ENCODE measurements around the gene NUP93. TPM values are rescaled to one million over a fixed set of nuclear protein-coding genes. Genes with fewer than 3 reads are reported as not detected.

Gene NUP93
- total RNA-seq (ENCODE audit: unreplicated experiment): 92.9 TPM
- long read RNA-seq, transcript NUP93-201 (22 exons, 2,741 nt): major isoform, 44 of 55 reads
- long read RNA-seq, partial matches to known transcripts: 6 of 55 reads
- long read RNA-seq, other reads (novel, unspliced or antisense): 5 of 55 reads

GRCh38 chr16:56729735-56730662 is at the start of gene NUP93:
NUP93 (plus strand) TSS chr16:56730129; CDS start chr16:56748248, 18,119 bp downstream.
- Mint-ChIP-seq H3K4me3 (ENCODE audit: unreplicated experiment) (peak within 1 kb of the TSS; percentile 95), H3K9me3 (ENCODE audit: unreplicated experiment) (no peaks in the 10 kb centered on the region), H3K4me1 (ENCODE audit: unreplicated experiment) (peaks cover 13% of the 10 kb centered on the region), H3K36me3 (ENCODE audit: low read depth, unreplicated experiment) (no peaks in the 10 kb centered on the region), H3K27me3 (ENCODE audit: unreplicated experiment) (no peaks in the 10 kb centered on the region), H3K27ac (ENCODE audit: unreplicated experiment) (peak within 1 kb of the TSS; percentile 77)
- peak; percentile 89 for DNase-seq (ENCODE audit: low spot score)
- TF ChIP-seq, protein P1, sequence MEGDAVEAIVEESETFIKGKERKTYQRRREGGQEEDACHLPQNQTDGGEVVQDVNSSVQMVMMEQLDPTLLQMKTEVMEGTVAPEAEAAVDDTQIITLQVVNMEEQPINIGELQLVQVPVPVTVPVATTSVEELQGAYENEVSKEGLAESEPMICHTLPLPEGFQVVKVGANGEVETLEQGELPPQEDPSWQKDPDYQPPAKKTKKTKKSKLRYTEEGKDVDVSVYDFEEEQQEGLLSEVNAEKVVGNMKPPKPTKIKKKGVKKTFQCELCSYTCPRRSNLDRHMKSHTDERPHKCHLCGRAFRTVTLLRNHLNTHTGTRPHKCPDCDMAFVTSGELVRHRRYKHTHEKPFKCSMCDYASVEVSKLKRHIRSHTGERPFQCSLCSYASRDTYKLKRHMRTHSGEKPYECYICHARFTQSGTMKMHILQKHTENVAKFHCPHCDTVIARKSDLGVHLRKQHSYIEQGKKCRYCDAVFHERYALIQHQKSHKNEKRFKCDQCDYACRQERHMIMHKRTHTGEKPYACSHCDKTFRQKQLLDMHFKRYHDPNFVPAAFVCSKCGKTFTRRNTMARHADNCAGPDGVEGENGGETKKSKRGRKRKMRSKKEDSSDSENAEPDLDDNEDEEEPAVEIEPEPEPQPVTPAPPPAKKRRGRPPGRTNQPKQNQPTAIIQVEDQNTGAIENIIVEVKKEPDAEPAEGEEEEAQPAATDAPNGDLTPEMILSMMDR (IDR thresholded peaks at IDR 0.05; ENCODE audit: unreplicated experiment): no peak

DNA sequence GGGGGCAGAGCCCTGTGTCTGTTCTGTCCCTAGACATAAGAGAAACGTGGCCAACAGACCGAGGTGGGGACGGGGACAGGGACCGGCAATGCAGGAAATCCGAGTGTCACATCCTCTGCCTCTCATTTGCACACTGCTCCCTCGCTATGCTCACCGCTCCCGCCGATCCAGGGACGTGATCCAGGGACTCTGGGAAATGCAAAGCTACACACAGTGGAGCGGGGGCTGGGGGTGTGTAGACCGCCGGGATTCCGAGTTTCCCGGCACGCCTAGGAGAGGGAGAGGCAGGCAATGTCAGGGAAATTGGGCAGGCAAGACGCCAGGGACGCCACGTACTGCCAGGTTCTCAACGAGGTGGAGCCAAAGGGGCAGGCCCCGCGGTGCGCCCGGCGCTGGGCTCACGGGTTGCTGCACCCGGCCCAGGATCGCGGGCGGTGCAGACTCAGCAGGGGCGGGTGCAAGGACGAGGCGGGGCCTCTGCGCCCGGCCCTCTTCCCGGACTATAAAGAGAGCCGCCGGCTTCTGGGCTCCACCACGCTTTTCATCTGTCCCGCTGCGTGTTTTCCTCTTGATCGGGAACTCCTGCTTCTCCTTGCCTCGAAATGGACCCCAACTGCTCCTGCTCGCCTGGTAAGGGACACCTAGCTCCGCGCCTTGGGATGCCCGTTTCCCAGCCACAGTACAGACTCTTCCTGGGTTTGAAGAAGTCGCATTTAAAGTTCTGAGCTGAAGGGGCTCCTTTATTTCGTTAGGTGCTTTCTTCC is 47.8 kb upstream of the NUP93 start, which contains the start of gene MT1X:
TSS of gene MT1X (plus strand) at position 532 of the 764 bp plus-strand sequence. CDS start at position 603, 71 bp downstream.
- H3K4me1 Mint-ChIP-seq (ENCODE audit: unreplicated experiment): peaks cover 5% of the 10 kb centered on the region
- TF ChIP-seq, protein P1 (IDR thresholded peaks at IDR 0.05; ENCODE audit: unreplicated experiment): no peak
- peaks cover 15% of the 10 kb centered on the region for H3K27me3 Mint-ChIP-seq (ENCODE audit: unreplicated experiment)
- DNase-seq (ENCODE audit: low spot score): peak; percentile 42
- H3K4me3 Mint-ChIP-seq (ENCODE audit: unreplicated experiment): peak within 1 kb of the TSS; percentile 87
- H3K9me3 Mint-ChIP-seq (ENCODE audit: unreplicated experiment): no peaks in the 10 kb centered on the region
- no peak within 1 kb of the TSS for H3K27ac Mint-ChIP-seq (ENCODE audit: unreplicated experiment)
- H3K36me3 Mint-ChIP-seq (ENCODE audit: low read depth, unreplicated experiment): peaks cover 9% of the 10 kb centered on the region

GRCh38 chr16:56682703-56683397 is 47.1 kb upstream of the NUP93 start:
- peaks cover 14% of the 10 kb centered on the region for H3K27me3 Mint-ChIP-seq (ENCODE audit: unreplicated experiment)
- TF ChIP-seq, protein P1 (IDR thresholded peaks at IDR 0.05; ENCODE audit: unreplicated experiment): no peak
- H3K4me3 Mint-ChIP-seq (ENCODE audit: unreplicated experiment): peak overlapping the region; percentile 74

DNA sequence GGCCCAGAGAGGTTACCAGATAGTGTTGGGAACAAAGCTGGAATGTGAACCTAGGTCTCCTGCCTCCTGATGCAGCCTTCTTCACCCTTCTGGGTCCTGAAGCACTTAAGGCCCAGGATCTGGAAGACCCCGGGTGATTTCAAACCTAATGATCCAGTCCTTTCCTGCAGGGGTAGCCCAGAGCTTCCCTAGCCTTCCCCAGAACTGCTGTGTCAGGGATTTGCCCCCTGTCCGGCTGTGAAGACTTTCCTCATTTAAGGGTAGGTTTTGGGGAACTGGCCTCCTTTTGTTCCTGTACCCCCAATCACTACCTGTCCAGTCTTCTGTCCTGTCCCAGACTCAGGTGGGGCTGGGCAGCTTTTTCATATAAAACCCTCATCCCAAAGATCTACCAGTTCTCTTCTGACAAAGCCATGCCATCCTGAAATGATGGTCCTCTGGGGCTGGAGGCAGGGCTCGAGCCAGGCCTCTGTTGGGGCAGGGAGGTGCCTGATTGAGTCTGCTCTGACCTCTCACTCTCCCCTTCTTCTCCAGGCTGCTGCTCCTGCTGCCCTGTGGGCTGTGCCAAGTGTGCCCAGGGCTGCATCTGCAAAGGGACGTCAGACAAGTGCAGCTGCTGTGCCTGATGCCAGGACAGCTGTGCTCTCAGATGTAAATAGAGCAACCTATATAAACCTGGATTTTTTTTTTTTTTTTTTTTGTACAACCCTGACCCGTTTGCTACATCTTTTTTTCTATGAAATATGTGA is 46.3 kb upstream of the NUP93 start:
- Mint-ChIP-seq H3K27ac (ENCODE audit: unreplicated experiment) (no peak overlapping the region), H3K4me3 (ENCODE audit: unreplicated experiment) (no peak overlapping the region), H3K36me3 (ENCODE audit: low read depth, unreplicated experiment) (peaks cover 9% of the 10 kb centered on the region), H3K27me3 (ENCODE audit: unreplicated experiment) (peaks cover 16% of the 10 kb centered on the region), H3K9me3 (ENCODE audit: unreplicated experiment) (no peaks in the 10 kb centered on the region), H3K4me1 (ENCODE audit: unreplicated experiment) (peaks cover 5% of the 10 kb centered on the region)
- TF ChIP-seq, protein P1 (IDR thresholded peaks at IDR 0.05; ENCODE audit: unreplicated experiment): no peak
- no peak for DNase-seq (ENCODE audit: low spot score)

More at GRCh38 chr16:56682703-56683397, 47.1 kb upstream of the NUP93 start:
- no peaks in the 10 kb centered on the region for H3K9me3 Mint-ChIP-seq (ENCODE audit: unreplicated experiment)
- H3K4me1 Mint-ChIP-seq (ENCODE audit: unreplicated experiment): peaks cover 5% of the 10 kb centered on the region
- H3K27ac Mint-ChIP-seq (ENCODE audit: unreplicated experiment): no peak overlapping the region
- peaks cover 9% of the 10 kb centered on the region for H3K36me3 Mint-ChIP-seq (ENCODE audit: low read depth, unreplicated experiment)
- no peak for DNase-seq (ENCODE audit: low spot score)
